VCaP (cell line): Measurements from ENCODE around the gene DAPK1.

Source experiments
- H3K27ac ChIP-seq: fragments of 450-650 bp; 2 replicates; pipeline ENCODE4 v1.5.1; 2017
- CTCF ChIP-seq: fragments of 450-650 bp; conservative IDR thresholded peaks from 2 replicates; pipeline ENCODE4 v1.5.1; 2017; ENCODE audit warnings: mild to moderate bottlenecking, moderate library complexity

Gene DAPK1

GRCh38 chr9:87611776-87612175 is 114.1 kb downstream of the DAPK1 start:
- no peak overlapping the region for H3K27ac ChIP-seq
- no peak for TF ChIP-seq CTCF

- no peak for TF ChIP-seq CTCF
Measured at GRCh38 chr9:87612536-87612935, 114.9 kb downstream of the DAPK1 start.

GRCh38 chr9:87613265-87614111 is 115.8 kb downstream of the DAPK1 start:
- H3K27ac ChIP-seq: peak overlapping the region; percentile 26; the same call in 1 of the 2 replicates
- no peak for TF ChIP-seq CTCF

More at GRCh38 chr9:87612536-87612935, 114.9 kb downstream of the DAPK1 start:
- H3K27ac ChIP-seq: peak overlapping the region; percentile 26; the same call in 1 of the 2 replicates

- H3K27ac ChIP-seq: no peak overlapping the region
- no peak for TF ChIP-seq CTCF
Measured at GRCh38 chr9:87614397-87614796, 116.7 kb downstream of the DAPK1 start.

- TF ChIP-seq CTCF: no peak
Measured at GRCh38 chr9:87615136-87615535, 117.5 kb downstream of the DAPK1 start.

GRCh38 chr9:87615547-87616148 is 118.0 kb downstream of the DAPK1 start:
- no peak overlapping the region for H3K27ac ChIP-seq
- TF ChIP-seq CTCF: no peak

More at GRCh38 chr9:87615136-87615535, 117.5 kb downstream of the DAPK1 start:
- no peak overlapping the region for H3K27ac ChIP-seq

GRCh38 chr9:87618226-87618625 is 120.6 kb downstream of the DAPK1 start:
- no peak overlapping the region for H3K27ac ChIP-seq
- no peak for TF ChIP-seq CTCF
